Ammon's horn (tissue), 1 donor: Measurements from ENCODE around the gene LHX4.

Experiments
- DNase-seq: peaks from one replicate; pipeline ENCODE4 v3.0.0-alpha.2; 2016; ENCODE audit warnings: low spot score

The LHX4 gene

DNA sequence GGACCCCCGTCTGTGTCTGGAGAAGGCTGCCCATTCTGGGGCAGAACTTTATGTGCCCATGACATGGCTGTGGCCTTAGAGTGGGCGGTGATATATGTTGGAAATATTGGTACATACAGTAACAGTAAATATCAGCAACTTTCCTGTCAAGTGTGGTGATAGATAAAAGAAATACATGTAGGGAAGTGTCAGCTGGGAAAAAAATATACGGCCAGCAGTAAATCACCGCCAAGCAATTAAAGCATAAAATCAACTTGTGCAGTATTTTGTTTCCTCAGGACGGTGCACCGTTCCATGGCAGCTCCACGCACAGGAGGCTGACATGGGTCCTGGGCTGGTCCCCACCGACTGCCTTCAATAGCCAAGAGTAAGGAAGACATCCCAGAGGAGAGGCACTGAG is 27.4 kb downstream of the LHX4 start:
- no peak for DNase-seq

DNA sequence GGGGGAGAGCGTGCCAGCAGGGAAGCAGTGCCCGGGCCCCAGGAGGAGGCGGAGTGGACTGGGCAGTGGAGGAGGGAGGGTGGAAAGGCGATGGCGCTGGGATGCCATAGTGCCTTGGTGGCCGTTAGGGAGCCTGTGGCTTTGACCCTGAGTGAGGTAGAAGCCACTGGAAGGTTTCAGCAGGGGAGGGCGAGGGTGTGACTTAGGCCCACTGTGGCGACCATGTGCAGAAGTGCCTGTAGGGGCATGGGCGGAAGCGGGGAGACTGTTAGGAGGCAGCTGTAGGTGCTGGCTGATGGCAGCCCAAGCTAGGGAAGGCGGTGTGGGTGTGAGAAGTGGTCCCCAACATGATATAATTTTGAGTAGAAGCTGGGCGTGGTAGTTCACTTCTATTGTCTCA is 28.2 kb downstream of the LHX4 start:
- DNase-seq = no peak

DNA sequence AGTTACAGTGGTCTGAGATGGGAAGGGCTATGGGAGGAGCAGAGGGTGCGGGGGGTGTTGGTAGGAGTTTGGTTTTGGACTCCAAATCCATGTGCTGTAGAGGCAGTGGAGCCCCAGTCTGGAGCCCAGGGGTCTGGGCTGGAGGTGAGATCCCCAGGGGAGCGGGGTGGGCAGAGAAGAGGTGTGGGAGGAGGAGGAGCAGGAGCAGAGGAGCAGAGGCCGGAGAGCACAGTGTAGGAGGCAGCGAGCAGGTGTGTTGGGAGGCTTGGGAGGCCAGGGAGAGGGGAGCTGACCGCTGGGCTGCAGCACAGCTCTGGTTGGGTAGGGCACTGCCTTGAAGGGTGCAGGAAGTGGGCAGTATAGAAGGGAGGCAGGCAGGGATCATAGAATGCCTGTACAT is 28.9 kb downstream of the LHX4 start:
- no peak for DNase-seq

DNA sequence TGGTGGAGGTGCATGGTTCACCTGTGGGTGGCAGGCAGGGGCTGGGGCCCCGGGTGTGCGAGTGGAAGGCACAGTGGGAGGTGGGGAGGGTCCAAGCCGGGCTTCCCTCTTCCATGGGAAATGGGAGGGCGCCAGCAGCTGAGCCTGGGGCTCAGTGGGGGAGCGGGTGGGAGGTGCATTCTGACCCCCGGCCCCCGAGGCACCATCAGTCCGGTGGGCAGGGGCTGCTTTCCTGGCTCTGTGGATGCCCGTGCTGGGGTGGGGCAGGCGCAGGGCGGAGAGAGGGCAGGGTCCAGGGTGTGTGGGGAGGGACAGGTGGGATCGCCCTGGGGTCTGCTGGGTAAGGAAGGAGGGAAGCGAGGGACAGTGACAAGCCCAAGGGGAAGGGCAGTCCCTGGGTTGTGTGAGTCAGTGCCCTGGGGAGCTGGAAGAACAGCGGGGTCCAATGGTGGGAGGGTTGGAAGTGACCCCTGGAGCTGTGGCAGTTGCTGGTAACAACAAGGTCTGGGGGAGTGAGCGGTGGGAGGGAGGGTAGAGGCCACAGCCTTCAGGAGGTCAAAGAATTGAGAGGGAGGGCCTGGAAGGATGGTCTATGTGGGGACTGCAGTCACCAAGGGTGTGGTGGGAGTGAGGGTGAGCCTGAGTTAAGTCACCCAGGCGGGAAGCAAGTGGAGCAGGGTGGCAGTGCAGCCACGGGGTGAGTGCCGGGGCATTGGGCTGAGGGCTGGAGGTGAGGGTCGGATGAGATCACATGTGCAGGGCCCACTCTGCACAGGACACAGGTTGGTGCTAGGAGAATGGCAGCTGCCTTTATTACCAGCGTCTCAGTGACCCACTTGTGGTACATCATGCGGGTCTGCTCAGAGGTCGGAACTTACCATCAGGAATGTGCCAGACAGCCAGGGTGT is 29.6 kb downstream of the LHX4 start:
- DNase-seq = no peak

DNA sequence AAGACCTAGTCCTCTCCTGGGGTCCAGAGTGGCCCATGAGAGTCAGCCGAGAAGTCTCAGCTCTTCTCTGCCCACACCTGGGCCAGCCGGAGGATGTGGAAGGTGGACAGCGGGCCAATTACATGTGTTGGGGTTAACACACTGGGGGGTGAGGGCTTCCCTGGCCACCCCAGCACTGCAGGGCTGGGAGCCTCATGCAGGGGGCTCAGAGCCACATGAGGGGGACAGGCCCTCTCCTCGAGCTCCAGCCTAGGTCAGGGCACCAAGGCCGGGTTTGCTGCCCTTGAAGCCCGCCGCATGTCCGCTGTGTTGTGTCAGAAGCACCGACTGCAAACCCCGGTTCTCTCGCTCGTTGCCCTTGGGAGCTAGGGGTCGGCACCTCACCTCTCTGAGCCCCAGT is 30.5 kb downstream of the LHX4 start:
- DNase-seq = no peak

DNA sequence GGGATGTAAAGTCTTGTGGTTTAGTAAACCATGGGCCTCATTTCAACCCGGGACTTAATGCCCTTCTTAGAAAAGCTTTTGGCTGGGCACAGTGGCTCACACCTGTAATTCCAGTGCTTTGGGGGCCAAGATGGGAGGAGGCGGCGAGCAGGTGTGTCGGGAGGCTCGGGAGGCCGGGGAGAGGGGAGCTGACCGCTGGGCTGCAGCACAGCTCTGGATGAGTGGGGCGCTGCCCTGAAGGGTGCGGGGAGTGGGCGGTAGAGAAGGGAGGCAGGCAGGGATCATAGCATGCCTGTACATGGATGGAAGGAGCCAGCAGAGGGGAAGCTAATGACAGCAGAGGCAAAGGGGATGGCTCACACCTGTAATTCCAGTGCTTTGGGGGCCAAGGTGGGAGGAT is 31.0 kb downstream of the LHX4 start:
- DNase-seq = no peak

DNA sequence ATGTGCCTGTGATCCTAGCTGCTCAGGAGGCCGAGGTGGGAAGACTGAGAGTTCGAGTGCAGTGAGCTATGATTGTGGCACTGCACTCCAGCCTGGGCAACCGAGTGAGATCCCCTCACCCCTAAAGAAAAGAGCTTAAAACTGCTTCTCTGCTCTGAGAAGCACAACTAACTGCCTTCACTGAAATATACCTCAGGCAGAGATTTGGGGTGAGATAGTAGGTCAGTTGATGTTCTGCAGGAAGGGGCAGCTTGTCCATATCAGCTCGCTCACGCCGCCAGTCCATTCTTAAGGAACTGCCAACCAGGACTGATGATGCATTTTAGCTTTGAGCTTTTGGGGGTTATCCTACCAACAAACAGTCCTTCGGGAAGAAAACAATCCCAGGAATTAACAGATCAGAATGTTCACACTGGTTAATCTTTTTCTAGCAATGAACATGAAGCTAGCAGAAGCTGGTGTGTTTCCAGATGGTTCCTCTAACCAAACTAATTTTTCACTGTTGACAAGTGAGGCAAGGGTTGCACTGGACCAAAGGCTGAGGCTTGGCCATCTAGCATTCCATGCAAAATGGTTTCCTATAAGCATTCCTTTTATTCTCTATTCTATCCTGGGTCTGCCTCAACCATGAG is 31.6 kb downstream of the LHX4 start:
- DNase-seq = no peak

DNA sequence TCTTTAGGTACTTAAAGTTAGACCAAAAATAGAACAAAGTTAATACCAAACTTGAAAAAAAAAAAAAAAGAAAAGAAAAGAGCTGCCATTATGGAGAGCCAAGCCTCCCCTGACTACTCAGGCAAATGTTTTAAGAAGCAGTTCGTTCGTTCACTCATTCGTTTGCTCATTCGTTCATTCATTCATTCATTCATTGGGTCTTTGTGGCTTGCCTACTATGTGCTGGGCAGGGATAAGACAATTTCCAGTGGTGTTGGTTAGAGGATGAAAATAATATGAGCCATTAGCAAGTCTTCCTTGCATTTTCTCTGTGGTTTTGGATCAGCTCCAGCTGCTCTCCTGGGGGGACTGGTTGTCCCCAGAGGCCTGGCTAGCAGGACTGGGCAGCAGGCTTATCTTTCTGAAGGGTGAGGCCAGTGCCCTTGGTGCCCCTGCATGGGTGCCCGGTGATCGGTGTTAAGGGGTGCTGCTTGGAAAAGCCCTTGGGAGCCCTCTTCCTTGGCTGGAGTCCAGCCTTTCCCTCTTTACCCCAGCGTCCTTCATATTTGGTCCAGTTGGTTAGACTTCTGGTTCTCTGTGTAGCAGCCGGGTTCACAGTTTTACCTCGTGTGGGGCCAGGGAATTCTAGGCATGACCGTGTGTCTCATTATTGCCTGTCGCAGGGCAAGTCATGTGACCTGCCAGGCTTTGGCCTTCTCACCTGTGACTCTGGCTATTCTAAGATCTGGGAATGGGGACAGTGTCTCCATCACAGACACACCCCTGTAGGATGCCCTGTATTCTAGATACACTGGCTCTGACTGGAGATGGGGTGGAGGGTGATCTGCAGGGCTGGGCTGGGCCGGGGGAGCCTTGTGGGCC is 32.8 kb downstream of the LHX4 start:
- no peak for DNase-seq

DNA sequence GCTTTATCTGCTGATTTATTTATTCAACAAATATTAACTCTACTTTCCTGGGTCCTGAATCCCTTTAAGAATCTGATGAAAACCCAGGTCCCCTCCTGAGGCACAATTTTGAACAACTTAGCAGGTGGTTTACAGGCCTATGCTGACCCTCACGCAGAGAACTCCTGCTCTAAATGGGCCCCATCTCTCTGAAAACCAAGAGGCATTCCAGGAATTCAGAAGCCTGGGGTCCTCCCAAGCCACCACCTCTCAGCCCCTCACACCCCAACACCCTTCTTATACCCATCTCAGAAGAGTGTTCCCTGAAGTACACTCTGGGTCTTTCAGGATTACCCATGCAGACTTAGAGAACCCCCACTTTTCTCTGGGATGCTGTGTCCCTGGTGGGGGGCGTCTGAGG is 34.5 kb downstream of the LHX4 start:
- no peak for DNase-seq

DNA sequence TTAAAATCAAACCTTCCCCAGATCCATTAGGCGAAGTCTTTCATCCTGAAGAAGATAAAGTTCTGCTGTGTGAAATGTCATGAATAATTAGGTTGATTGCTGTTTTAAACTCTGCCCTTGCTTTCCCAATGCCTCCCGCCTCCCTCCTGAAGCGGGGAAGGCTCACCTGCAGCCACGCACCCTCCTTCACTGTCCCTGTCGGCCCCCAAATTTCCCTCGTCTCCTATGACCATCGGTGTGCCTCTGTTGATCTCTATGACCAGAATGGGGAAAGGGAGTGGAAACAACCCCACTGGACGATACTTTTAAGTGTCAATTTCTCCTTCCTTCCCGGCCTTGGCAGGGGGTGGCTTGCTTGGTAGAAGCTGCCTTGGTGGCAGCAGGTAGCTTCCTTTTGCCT is 35.1 kb downstream of the LHX4 start:
- DNase-seq = no peak

DNA sequence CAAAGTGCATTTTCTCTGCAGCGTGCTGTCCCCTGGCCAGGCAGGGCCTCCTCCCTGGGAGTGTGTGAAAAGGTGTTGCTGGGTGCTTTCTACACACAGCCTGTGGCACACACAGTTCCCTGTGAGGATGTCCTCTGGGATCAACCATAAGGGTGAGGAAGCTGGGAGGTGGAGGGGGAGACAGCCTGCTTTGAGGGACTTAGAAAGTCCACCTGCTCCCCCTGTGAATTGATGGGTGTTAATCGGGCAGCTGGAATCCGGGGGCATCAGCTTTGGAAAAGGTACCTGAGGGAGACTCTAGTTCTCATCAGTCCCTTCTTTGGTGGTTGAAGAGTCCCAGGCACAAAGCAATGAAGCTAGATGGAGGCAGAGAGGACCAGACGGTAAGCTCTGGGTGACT is 35.8 kb downstream of the LHX4 start:
- DNase-seq = no peak

DNA sequence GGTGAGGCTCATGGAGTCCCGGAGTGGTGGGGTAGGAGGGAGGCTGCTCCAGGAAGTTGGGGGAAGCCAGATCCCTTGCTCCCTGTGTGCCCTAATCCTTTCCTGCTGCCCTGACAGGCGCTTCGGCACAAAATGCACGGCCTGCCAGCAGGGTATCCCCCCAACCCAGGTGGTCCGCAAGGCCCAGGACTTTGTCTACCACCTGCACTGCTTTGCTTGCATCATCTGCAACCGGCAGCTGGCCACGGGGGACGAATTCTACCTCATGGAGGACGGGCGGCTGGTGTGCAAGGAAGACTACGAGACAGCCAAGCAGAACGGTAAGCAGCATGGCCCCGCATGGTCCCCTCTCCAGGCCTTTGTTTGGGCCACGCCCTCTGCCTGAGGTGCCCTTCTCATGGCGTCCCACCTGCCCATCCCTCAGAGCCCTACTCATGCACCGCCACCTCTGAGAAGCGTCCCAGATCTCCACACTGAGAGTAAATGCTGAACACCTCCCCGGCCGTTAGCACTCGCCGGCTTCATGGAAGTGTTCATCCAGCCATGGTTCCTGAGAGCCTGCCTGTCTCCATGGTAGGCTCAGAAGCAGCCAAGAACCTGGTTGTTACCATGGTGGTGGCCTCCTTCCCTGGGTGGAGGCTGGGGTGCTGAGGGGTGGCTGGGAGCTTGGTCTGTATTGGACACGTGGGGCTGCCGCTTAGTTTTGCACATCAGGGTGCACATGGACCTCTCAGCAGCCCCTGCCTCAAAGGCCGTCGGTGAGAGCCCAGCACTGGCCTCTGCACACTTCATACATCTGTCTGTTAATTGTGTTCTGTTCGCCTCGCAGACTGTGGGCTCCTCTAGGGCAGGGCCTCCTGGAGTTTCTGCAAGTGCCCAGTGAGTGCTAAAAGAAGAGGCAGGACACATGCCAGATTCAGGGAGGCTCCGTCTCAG is 36.5 kb downstream of the LHX4 start:
- no peak for DNase-seq

DNA sequence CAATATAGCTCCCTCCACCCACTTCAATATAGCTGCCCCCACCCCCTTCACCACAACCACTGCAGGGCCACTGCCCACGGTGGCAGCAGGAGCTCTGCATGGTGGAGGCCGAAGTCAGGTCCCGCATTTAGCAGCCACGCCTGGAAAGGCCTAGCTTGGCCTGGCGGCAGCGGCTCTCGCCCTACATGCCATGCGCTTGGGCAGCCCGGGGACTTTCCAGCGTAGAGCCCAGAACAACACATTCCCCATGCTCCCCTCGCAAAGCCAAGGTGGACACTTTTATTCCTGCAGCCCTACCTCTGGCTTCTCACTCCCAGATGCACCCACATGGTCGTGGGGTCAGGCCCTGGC is 37.1 kb downstream of the LHX4 start:
- no peak for DNase-seq

DNA sequence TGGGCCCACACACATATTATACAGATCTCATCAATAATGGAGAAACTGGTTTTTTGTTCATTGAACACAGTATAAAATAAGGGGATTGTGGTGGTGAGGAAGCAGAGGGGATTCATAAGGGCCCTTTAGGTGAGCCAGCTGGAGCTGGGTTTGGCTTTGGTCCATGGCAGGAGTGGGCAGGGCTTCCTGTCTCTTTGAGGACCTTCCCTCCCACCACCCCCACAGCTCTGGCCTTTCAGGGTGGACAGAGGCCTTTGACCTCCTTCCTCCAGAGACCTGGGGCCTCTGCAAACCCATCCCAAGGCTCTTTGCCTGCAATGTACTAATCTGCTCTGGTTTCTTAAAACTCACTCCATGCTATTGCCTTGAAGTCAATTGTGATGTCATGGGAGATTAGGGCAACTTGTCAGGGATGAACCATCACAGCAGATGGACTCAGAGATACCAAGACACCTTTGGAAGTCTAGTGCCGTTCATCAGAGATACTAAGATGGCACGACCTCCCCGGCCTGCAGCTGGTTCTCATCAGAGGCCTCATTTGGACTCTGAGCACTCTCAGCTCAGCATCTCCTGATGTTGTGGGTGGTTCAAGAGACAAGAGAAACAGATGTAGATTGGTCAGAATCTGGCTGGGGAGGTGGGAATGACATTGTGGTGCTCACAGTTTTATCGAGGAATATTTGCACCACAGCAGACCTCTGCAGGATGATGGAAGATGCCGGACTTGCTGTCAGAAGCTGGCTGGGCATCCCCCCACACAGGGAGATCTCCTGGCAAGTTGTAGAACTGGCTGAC is 37.9 kb downstream of the LHX4 start:
- DNase-seq = no peak

DNA sequence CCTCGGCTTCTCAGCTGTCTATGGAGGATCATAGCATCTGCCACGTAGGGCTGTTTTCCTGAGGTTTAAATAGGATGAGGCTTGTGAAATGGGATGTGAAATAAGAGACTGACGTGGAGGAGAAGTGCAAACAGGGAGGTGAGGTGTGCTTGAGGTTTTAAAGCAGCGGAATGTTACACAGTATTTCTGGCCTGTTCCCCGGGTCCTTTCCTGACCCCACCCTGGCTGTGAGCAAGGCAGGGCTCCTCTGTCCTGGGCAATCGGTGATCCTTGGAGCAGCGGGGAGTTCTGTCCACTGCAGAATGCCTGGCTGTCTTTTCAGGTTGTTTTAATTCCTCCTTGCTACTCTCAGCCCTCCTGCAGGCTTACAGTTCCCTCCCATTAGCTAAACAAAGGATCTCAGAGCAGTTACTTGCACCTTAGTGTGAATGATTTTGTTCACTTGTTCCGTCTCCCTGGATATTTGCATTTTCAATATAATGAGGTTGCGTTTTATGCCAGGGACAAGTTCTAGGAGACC is 38.6 kb downstream of the LHX4 start:
- DNase-seq = no peak

DNA sequence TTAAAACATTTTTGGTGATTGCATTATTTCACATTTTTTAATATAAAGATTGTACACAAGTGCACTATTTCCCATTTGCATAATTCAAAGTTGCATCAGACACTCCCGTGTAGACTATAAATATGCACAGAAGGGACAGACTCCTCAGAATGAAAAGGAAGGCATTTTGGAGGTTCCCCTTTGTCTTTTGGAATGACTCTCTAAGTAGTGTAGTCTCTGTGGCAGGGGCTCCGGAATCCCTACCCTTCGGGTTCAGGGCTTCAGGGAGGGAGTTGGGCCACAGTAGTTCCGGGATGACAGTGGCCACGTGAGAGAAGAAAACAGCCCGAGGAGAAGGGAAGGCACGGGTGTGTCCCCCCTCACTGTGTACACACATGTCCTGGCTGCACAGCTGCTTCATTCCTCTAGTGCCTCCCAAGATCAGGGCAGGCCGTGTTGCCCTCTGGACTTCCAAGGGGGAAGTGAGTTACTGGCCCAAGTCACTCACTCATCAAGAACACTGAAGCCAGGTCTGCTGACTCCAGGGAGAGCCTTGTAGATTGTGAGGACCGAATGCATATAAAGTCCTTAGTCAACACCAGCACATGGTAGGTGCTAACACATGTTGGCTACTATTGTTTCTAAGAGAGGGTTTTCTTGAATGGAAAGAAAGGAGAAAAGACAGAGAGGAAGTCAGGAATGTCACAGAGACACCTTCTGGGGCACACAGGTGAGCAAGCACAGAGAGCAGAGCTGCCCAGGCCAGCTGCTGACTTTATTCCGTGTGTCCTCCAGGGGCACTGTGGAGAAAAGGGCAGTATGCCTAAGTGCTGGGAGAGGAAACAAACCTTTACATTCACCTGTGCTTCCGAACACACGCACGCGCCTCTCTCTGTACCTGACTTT is 39.8 kb downstream of the LHX4 start:
- no peak for DNase-seq

DNA sequence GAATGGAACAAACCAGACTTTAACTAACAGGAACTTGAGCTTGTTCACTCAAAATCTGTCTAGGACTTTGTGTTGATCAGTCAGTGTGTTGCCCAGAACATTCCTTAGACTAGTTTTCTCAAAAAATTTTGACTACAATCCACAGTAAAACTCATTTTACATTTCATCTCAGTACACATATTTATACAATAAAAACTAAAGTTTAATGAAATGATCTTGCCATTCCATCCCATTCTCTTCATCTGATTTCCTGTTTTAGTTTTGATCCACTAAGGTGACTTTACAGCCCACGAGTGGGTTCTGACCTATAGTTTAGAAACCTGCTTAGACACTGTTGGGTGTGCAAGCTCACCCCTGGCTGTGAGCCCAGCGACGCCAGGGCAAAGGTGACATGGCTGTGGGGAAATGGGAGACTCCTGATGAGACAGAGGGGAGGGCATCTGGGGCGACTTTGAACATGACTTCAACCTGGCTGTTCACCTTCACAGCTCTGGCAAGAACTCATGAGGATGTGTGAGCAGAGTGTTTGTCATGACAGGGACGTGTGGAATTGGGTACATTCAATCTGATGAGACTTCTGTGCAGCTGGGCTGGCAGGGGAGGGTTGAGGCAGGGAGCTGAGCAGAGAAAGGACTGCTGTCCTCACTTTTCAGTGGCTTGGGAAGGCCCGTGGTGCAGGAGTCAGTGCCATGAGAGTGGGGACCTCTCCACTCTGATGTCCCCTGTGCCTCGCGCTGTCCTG is 40.6 kb downstream of the LHX4 start:
- DNase-seq = no peak

DNA sequence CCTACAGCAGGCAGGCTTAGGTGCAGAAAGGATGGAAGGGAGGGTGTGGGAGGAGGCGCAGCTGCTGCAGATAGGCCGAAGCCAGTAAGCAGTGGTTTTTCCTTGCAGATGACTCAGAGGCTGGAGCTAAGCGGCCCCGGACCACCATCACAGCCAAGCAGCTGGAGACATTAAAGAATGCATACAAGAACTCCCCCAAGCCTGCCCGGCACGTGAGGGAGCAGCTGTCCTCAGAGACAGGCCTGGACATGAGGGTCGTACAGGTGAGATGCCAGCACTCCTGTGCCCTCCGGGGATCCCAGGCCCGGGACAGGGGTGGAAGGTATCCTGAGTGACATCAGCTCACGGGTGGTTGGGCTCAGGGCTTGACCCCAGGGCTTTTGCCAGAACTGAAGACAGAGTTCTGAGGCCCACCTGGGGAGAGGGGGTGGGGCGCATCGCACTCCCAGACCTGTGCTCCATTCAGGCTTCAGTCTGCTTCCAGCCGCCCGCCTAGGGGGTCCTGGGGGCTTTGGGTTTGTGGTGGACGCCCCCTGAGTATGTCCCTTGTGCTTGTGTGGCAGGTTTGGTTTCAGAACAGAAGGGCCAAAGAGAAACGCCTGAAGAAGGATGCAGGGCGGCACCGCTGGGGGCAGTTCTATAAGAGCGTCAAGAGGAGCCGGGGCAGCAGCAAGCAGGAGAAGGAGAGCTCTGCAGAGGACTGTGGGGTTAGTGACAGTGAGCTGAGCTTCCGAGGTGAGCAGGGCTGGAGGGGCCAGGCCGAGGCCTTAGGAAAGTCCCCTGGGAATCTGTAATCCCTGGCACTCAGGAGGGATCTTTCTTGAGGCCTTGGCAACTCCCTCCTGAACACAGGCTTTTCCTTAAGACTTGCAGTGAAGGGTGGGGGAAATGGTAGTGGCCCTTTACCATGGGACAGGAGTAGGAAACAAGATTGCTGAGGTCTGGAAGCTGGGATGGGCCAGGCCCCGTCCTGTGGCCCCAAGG is 41.5 kb downstream of the LHX4 start:
- no peak for DNase-seq
